ENCODE results near the gene RTTN. TPM values are rescaled to one million over a fixed set of nuclear protein-coding genes. Genes with fewer than 3 reads are reported as not detected.
"Not testable (repeated sequence)": the region's sequence is repeated elsewhere in the genome, so short reads cannot be mapped to it uniquely, and the experiment has no call there.

Gene RTTN
- total and polyA plus RNA-seq, 2 donors (not counting 3 experiments of a cell fraction or from before 2014, with no cell fraction given): 3.1 to 17.4 TPM

- H3K36me3 ChIP-seq (ENCODE audit: control insufficient read depth in 2 of 2, extremely low read depth in 1 of 2, insufficient read depth in 2 of 2, low read length in 2 of 2): no peaks in the 10 kb centered on the region
- intact Hi-C loops (cut with micrococcal nuclease): no loop called here
- no peak overlapping the region for H3K4me3 ChIP-seq (replicated peaks in 1 of 3; ENCODE audit: insufficient read depth in 1 of 3, low read depth in 1 of 3, low read length in 3 of 3)
- H3K9me3 ChIP-seq (replicated peaks; ENCODE audit: control insufficient read depth, insufficient read depth, low read length): no peaks in the 10 kb centered on the region
- no peak overlapping the region for H3K27ac ChIP-seq (ENCODE audit: insufficient read depth, low read depth, low read length)
- H3K9ac ChIP-seq (replicated peaks; ENCODE audit: extremely low read depth, insufficient read depth, low read length): no peak overlapping the region
- no peak overlapping the region for H2AFZ ChIP-seq (ENCODE audit: low read depth, low read length)
- H3K4me2 ChIP-seq (ENCODE audit: insufficient read depth, low read length): no peak overlapping the region
- H3K9me1 ChIP-seq (replicated peaks; ENCODE audit: control insufficient read depth, extremely low read depth, insufficient read depth, low read length): no peaks in the 10 kb centered on the region
- H3K4me1 ChIP-seq (ENCODE audit: control insufficient read depth, extremely low read depth, insufficient read depth, low read length): no peaks in the 10 kb centered on the region
- no peaks in the 10 kb centered on the region for H3K27me3 ChIP-seq (ENCODE audit: control insufficient read depth in 2 of 2, insufficient read depth in 2 of 2, low read length in 2 of 2)
- no peak for FAIRE-seq
- DNase-seq (ENCODE audit: low read depth, low spot score): no peak
- no peaks in the 10 kb centered on the region for H3K79me2 ChIP-seq (ENCODE audit: control insufficient read depth, insufficient read depth, low read length)
- dilution Hi-C loops (cut with MboI; ENCODE audit: extremely low pct_ligation_motif_present, low sequenced_read_pairs): no loop called here
- no peaks in the 10 kb centered on the region for H4K20me1 ChIP-seq (replicated peaks; ENCODE audit: control insufficient read depth, extremely low read depth, insufficient read depth, low read length)
- POLR2A ChIA-PET: no interaction called here
- TF ChIP-seq POLR2AphosphoS5 (IDR thresholded peaks at IDR 0.05; ENCODE audit: insufficient read depth, low read depth, low read length): no peak
- no peak for TF ChIP-seq FOS (IDR thresholded peaks at IDR 0.05; ENCODE audit: borderline replicate concordance, insufficient read depth, low read length)
- no peak for TF ChIP-seq POLR2A (IDR thresholded peaks at IDR 0.05; ENCODE audit: low read depth, low read length)
- TF ChIP-seq, protein P1, sequence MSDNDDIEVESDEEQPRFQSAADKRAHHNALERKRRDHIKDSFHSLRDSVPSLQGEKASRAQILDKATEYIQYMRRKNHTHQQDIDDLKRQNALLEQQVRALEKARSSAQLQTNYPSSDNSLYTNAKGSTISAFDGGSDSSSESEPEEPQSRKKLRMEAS (IDR thresholded peaks at IDR 0.05; ENCODE audit: insufficient read depth, insufficient read length): no peak
- no peak for TF ChIP-seq GATA2 (IDR thresholded peaks at IDR 0.05; ENCODE audit: insufficient read depth, insufficient read length, low read depth, low read length)
- no peak for TF ChIP-seq MYC (IDR thresholded peaks at IDR 0.05; ENCODE audit: low read depth, low read length)
- no peak for TF ChIP-seq JUN (IDR thresholded peaks at IDR 0.05; ENCODE audit: borderline replicate concordance, insufficient read depth, insufficient read length, low read depth)
- no peak for TF ChIP-seq EZH2 (IDR thresholded peaks at IDR 0.05; ENCODE audit: borderline replicate concordance, low read depth, low read length, severe bottlenecking)
- no peak for TF ChIP-seq CTCF (IDR thresholded peaks at IDR 0.05; ENCODE audit: extremely low read depth in 1 of 2, insufficient read depth in 1 of 2, low read depth in 1 of 2, low read length in 2 of 2)
- BruUV-seq (replicated peaks): no TSS peak
- CTCF ChIA-PET: no interaction called here
These were observed 98.4 kb downstream of the RTTN start for GRCh38 chr18:70107091-70107490.

DNA sequence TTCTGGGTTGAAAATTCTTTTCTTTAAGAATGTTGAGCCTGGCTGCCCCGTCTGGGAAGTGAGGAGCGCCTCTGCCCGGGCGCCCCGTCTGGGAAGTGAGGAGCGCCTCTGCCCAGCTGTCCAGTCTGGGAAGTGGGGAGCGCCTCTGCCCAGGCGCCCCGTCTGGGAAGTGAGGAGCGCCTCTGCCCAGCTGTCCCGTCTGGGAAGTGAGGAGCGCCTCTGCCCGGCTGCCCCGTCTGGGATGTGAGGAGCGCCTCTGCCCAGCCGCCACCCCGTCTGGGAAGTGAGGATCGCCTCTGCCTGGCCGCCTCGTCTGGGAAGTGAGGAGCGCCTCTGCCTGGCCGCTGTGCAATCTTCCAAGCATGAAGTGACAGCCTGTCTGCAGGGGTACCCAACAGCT, 102.6 kb downstream of the RTTN start:
- H3K79me2 ChIP-seq (ENCODE audit: control insufficient read depth, insufficient read depth, low read length); POLR2A ChIA-PET; CTCF ChIA-PET; H4K20me1 ChIP-seq (replicated peaks; ENCODE audit: control insufficient read depth, extremely low read depth, insufficient read depth, low read length); H2AFZ ChIP-seq (ENCODE audit: low read depth, low read length); intact Hi-C loops (cut with micrococcal nuclease); H3K9me3 ChIP-seq (replicated peaks; ENCODE audit: control insufficient read depth, insufficient read depth, low read length); H3K4me3 ChIP-seq (replicated peaks in 1 of 3; ENCODE audit: insufficient read depth in 1 of 3, low read depth in 1 of 3, low read length in 3 of 3); DNase-seq (ENCODE audit: low read depth, low spot score); H3K36me3 ChIP-seq (ENCODE audit: control insufficient read depth in 2 of 2, extremely low read depth in 1 of 2, insufficient read depth in 2 of 2, low read length in 2 of 2); FAIRE-seq; H3K4me1 ChIP-seq (ENCODE audit: control insufficient read depth, extremely low read depth, insufficient read depth, low read length); dilution Hi-C loops (cut with MboI; ENCODE audit: extremely low pct_ligation_motif_present, low sequenced_read_pairs); H3K4me2 ChIP-seq (ENCODE audit: insufficient read depth, low read length); BruUV-seq (replicated peaks); H3K9me1 ChIP-seq (replicated peaks; ENCODE audit: control insufficient read depth, extremely low read depth, insufficient read depth, low read length); H3K27me3 ChIP-seq (ENCODE audit: control insufficient read depth in 2 of 2, insufficient read depth in 2 of 2, low read length in 2 of 2); H3K9ac ChIP-seq (replicated peaks; ENCODE audit: extremely low read depth, insufficient read depth, low read length); H3K27ac ChIP-seq (ENCODE audit: insufficient read depth, low read depth, low read length): not testable (repeated sequence)
